Mesenchymal stem cell (in vitro differentiated cells and primary cell): ENCODE data around the gene CDC42EP1.

ENCODE experiments used
- DNase-seq: peaks from one replicate; pipeline ENCODE4 v3.0.0-alpha.2; 2013
- H2AFZ ChIP-seq: one replicate; pipeline ENCODE4 v1.6.1; 2013; ENCODE audit warnings: low read depth, mild to moderate bottlenecking, control low read depth, inconsistent platforms, low read length, moderate library complexity
- H2AK5ac ChIP-seq: 2 replicates; pipeline ENCODE4 v1.6.1; 2013; ENCODE audit warnings: low read length, moderate library complexity, mild to moderate bottlenecking, inconsistent platforms; ENCODE audit not compliant: severe bottlenecking
- H2BK120ac ChIP-seq: one replicate; pipeline ENCODE4 v1.6.1; 2013; ENCODE audit warnings: low read depth, mild to moderate bottlenecking, inconsistent platforms, low read length, moderate library complexity
- H2BK12ac ChIP-seq, 2 experiments: one replicate each; pipeline ENCODE4 v1.6.1; 2013; ENCODE audit warnings: inconsistent platforms in 2 of 2, low read length in 2 of 2, mild to moderate bottlenecking in 2 of 2, moderate library complexity in 2 of 2, control low read depth in 1 of 2
- H2BK15ac ChIP-seq: one replicate; pipeline ENCODE4 v1.6.1; 2013; ENCODE audit warnings: mild to moderate bottlenecking, low read depth, inconsistent platforms; ENCODE audit not compliant: poor library complexity, severe bottlenecking
- H2BK5ac ChIP-seq: 2 replicates; pipeline ENCODE4 v1.6.1; 2013; ENCODE audit warnings: low read depth, mild to moderate bottlenecking, low read length, control low read depth, inconsistent platforms; ENCODE audit not compliant: poor library complexity, severe bottlenecking
- H3K14ac ChIP-seq, 2 experiments: one replicate each; pipeline ENCODE4 v1.6.1; 2013; ENCODE audit warnings: inconsistent platforms in 2 of 2, low read length in 2 of 2, control low read depth in 1 of 2, mild to moderate bottlenecking in 1 of 2, moderate library complexity in 1 of 2
- H3K18ac ChIP-seq, 2 experiments: one replicate each; pipeline ENCODE4 v1.6.1; 2013; ENCODE audit warnings: inconsistent platforms in 2 of 2, low read length in 2 of 2, control low read depth in 1 of 2, low read depth in 1 of 2, mild to moderate bottlenecking in 1 of 2
- H3K23ac ChIP-seq, 2 experiments: one replicate each; pipeline ENCODE4 v1.6.1; 2013; ENCODE audit warnings: inconsistent platforms in 2 of 2, low read length in 2 of 2, mild to moderate bottlenecking in 2 of 2, moderate library complexity in 2 of 2, control low read depth in 1 of 2
- H3K27ac ChIP-seq: 2 replicates; pipeline ENCODE4 v1.5.1; 2013; ENCODE audit warnings: mild to moderate bottlenecking, moderate library complexity, low read length, control low read depth, inconsistent platforms; ENCODE audit not compliant: poor library complexity, severe bottlenecking
- H3K27me3 ChIP-seq, 2 experiments: 2 replicates each; pipeline versions ENCODE4 v1.6.1 to v1.7.0; 2013; ENCODE audit warnings: low read length in 2 of 2, mild to moderate bottlenecking in 2 of 2, moderate library complexity in 2 of 2, control low read depth in 1 of 2, inconsistent platforms in 1 of 2; ENCODE audit not compliant: control insufficient read depth in 1 of 2, insufficient read depth in 1 of 2
- H3K36me3 ChIP-seq, 2 experiments: 2 replicates each; pipeline versions ENCODE4 v1.6.1 to v1.7.0; 2013; ENCODE audit warnings: low read length in 2 of 2, control low read depth in 1 of 2, inconsistent platforms in 1 of 2, low read depth in 1 of 2, mild to moderate bottlenecking in 1 of 2; ENCODE audit not compliant: insufficient read depth in 2 of 2, control insufficient read depth in 1 of 2
- H3K4ac ChIP-seq, 2 experiments: one replicate each; pipeline ENCODE4 v1.6.1; 2013; ENCODE audit warnings: inconsistent platforms in 2 of 2, low read length in 2 of 2, mild to moderate bottlenecking in 2 of 2, moderate library complexity in 2 of 2, control low read depth in 1 of 2, low read depth in 1 of 2
- H3K4me1 ChIP-seq: 2 replicates; pipeline ENCODE4 v1.6.1; 2013; ENCODE audit warnings: low read depth, low read length, control low read depth; ENCODE audit not compliant: control insufficient read depth, insufficient read depth
- H3K4me2 ChIP-seq: 2 replicates; pipeline ENCODE4 v1.6.1; 2013; ENCODE audit warnings: low read length, mild to moderate bottlenecking, inconsistent platforms; ENCODE audit not compliant: poor library complexity, severe bottlenecking
- H3K4me3 ChIP-seq, 2 experiments: 2 replicates each; pipeline versions ENCODE4 v1.5.1 to v1.7.0; 2013; ENCODE audit warnings: low read length in 2 of 2, mild to moderate bottlenecking in 2 of 2, control low read depth in 1 of 2, low read depth in 1 of 2; ENCODE audit not compliant: insufficient read depth in 1 of 2
- H3K79me1 ChIP-seq: replicated peaks from 2 replicates; pipeline ENCODE4 v1.6.1; 2013; ENCODE audit warnings: mild to moderate bottlenecking, control low read depth, low read length, inconsistent platforms; ENCODE audit not compliant: poor library complexity, severe bottlenecking
- H3K9ac ChIP-seq: 2 replicates; pipeline ENCODE4 v1.7.0; 2013; ENCODE audit warnings: mild to moderate bottlenecking, low read length, moderate library complexity
- H3K9me3 ChIP-seq: 2 replicates; pipeline ENCODE4 v1.7.0; 2013; ENCODE audit warnings: mild to moderate bottlenecking, low read length; ENCODE audit not compliant: control insufficient read depth
- H4K8ac ChIP-seq: one replicate; pipeline ENCODE4 v1.6.1; 2013; ENCODE audit warnings: inconsistent platforms, mild to moderate bottlenecking, low read length, moderate library complexity
- H4K91ac ChIP-seq: one replicate; pipeline ENCODE4 v1.6.1; 2013; ENCODE audit warnings: mild to moderate bottlenecking, low read length, inconsistent platforms
- WGBS: methylation state at CpG from one replicate; pipeline ENCODE4 v1.1.7; 2013; ENCODE audit warnings: mixed read lengths; 5-methylcytosine and 5-hydroxymethylcytosine counted together

CDC42EP1 gene

GRCh38 chr22:37519268-37520195, 40.7 kb upstream of the CDC42EP1 start, which contains the start of gene CARD10:
Gene CARD10 (minus strand): TSS chr22:37519415. CDS start chr22:37519200, 215 bp downstream.
- peaks cover 6% of the 10 kb centered on the region for H3K9me3 ChIP-seq
- peaks cover 6% of the 10 kb centered on the region for H3K79me1 ChIP-seq
- peak within 1 kb of the TSS; percentile 65 for H4K91ac ChIP-seq
- H3K4me3 ChIP-seq, result peak within 1 kb of the TSS; percentile 82 to 94
- H3K4ac ChIP-seq, result peak within 1 kb of the TSS; percentile 68 to 74
- H3K23ac ChIP-seq, result peak within 1 kb of the TSS in 1 of 2 experiments; percentile 11
- peak within 1 kb of the TSS; percentile 95 for H4K8ac ChIP-seq
- peak within 1 kb of the TSS in 1 of 2 experiments; percentile 46 for H3K14ac ChIP-seq
- H3K9ac ChIP-seq, result peak within 1 kb of the TSS; percentile 86
- no peak for DNase-seq
- no peaks in the 10 kb centered on the region for H3K27me3 ChIP-seq
- peak within 1 kb of the TSS; percentile 82 to 91 for H3K18ac ChIP-seq
- peak within 1 kb of the TSS; percentile 46 for H3K27ac ChIP-seq
- H2BK12ac ChIP-seq, result peak within 1 kb of the TSS; percentile 11 to 76
- peak within 1 kb of the TSS; percentile 31 for H2BK5ac ChIP-seq
- peak within 1 kb of the TSS; percentile 84 for H3K4me2 ChIP-seq
- peaks cover 16 to 24% of the 10 kb centered on the region in 2 experiments for H3K36me3 ChIP-seq
- H2BK15ac ChIP-seq, result peak within 1 kb of the TSS; percentile 87
- peak within 1 kb of the TSS; percentile 84 for H2AK5ac ChIP-seq
- H2AFZ ChIP-seq, result peak within 1 kb of the TSS; percentile 84
- 10% methylated on average over 53 of the region's 99 CpGs for WGBS
- peak within 1 kb of the TSS; percentile 66 for H2BK120ac ChIP-seq
- peaks cover 26% of the 10 kb centered on the region for H3K4me1 ChIP-seq

- Histone ChIP-seq H3K4me1 (peaks cover 30% of the 10 kb centered on the region), H3K9ac (no peak overlapping the region), H3K4me3 (no peak overlapping the region), H3K9me3 (peaks cover 6% of the 10 kb centered on the region), H4K91ac (no peak overlapping the region), H2BK120ac (no peak overlapping the region), H2AFZ (no peak overlapping the region), H4K8ac (no peak overlapping the region), H3K79me1 (peaks cover 3% of the 10 kb centered on the region), H2BK12ac (no peak overlapping the region), H3K14ac (no peak overlapping the region), H3K23ac (no peak overlapping the region), H2BK15ac (no peak overlapping the region), H2BK5ac (no peak overlapping the region), H3K18ac (no peak overlapping the region), H2AK5ac (peak overlapping the region; percentile 57), H3K36me3 (peaks cover 4 to 13% of the 10 kb centered on the region in 2 experiments), H3K4ac (no peak overlapping the region), H3K27ac (no peak overlapping the region), H3K4me2 (no peak overlapping the region), H3K27me3 (no peaks in the 10 kb centered on the region)
- no peak for DNase-seq
- WGBS, result 81% methylated on average over 9 of the region's 10 CpGs
Observed at GRCh38 chr22:37520776-37521191, 39.5 kb upstream of the CDC42EP1 start.

GRCh38 chr22:37521236-37521739, 39.0 kb upstream of the CDC42EP1 start:
- H2AFZ ChIP-seq, result no peak overlapping the region

GRCh38 chr22:37522482-37522881, 37.8 kb upstream of the CDC42EP1 start:
- no peak overlapping the region for H4K8ac ChIP-seq
- H3K36me3 ChIP-seq, result no peaks in the 10 kb centered on the region
- H4K91ac ChIP-seq, result no peak overlapping the region
- no peak overlapping the region for H3K4ac ChIP-seq
- no peak for DNase-seq
- H3K79me1 ChIP-seq, result no peaks in the 10 kb centered on the region
- no peak overlapping the region for H3K9ac ChIP-seq
- no peak overlapping the region for H2AFZ ChIP-seq
- H3K4me3 ChIP-seq, result no peak overlapping the region
- H3K27ac ChIP-seq, result no peak overlapping the region
- H2BK120ac ChIP-seq, result no peak overlapping the region
- H3K14ac ChIP-seq, result no peak overlapping the region
- no peak overlapping the region for H2BK5ac ChIP-seq
- no peaks in the 10 kb centered on the region for H3K9me3 ChIP-seq
- no peak overlapping the region for H3K18ac ChIP-seq
- 98% methylated on average over 5 of the region's 6 CpGs for WGBS
- no peak overlapping the region for H2BK12ac ChIP-seq
- H2BK15ac ChIP-seq, result no peak overlapping the region
- peak overlapping the region; percentile 23 for H2AK5ac ChIP-seq
- no peak overlapping the region for H3K4me2 ChIP-seq
- no peaks in the 10 kb centered on the region for H3K27me3 ChIP-seq
- no peak overlapping the region for H3K23ac ChIP-seq
- peaks cover 36% of the 10 kb centered on the region for H3K4me1 ChIP-seq

More at GRCh38 chr22:37521236-37521739, 39.0 kb upstream of the CDC42EP1 start:
- no peak overlapping the region for H3K9ac ChIP-seq
- no peak overlapping the region for H3K27ac ChIP-seq
- H2AK5ac ChIP-seq, result no peak overlapping the region
- H3K4me2 ChIP-seq, result no peak overlapping the region
- H3K18ac ChIP-seq, result no peak overlapping the region
- no peak overlapping the region for H2BK5ac ChIP-seq
- H3K9me3 ChIP-seq, result peaks cover 5% of the 10 kb centered on the region
- no peak overlapping the region for H2BK120ac ChIP-seq
- no peak overlapping the region for H3K4ac ChIP-seq
- H3K23ac ChIP-seq, result no peak overlapping the region
- peaks cover 31% of the 10 kb centered on the region for H3K4me1 ChIP-seq
- no peak overlapping the region for H3K14ac ChIP-seq
- H2BK12ac ChIP-seq, result no peak overlapping the region
- no peak overlapping the region for H4K8ac ChIP-seq
- H3K36me3 ChIP-seq, result peaks cover 0 to 8% of the 10 kb centered on the region in 2 experiments
- no peak for DNase-seq
- no peak overlapping the region for H2BK15ac ChIP-seq
- peak overlapping the region; percentile 4 for H4K91ac ChIP-seq
- H3K4me3 ChIP-seq, result no peak overlapping the region
- H3K27me3 ChIP-seq, result no peaks in the 10 kb centered on the region
- WGBS, result 94% methylated on average over 14 of the region's 14 CpGs
- no peaks in the 10 kb centered on the region for H3K79me1 ChIP-seq
